B cell (primary cell): ENCODE measurements around the gene BLTP2. TPM values are rescaled to one million over a fixed set of nuclear protein-coding genes. Genes with fewer than 3 reads are reported as not detected.
"Not testable (repeated sequence)": the region's sequence is repeated elsewhere in the genome, so short reads cannot be mapped to it uniquely, and the experiment has no call there.

ENCODE experiments used
- ATAC-seq: fragments of 200-7000 bp; cut with Tn5 transposase; one replicate; pipeline ENCODE4 v1.10.0; 2021; ENCODE audit warnings: low read depth, mild to moderate bottlenecking, moderate number of reproducible peaks, moderate library complexity
- CTCF ChIA-PET: fragments of 350-600 bp; sonication (Branson Sonifier 250); formaldehyde crosslinking; loops from one replicate; lab custom pipeline; 2021; ENCODE audit warnings: antibody characterized with exemption, inconsistent platforms; lab: Charles Lee
- POLR2A ChIA-PET: fragments of 350-600 bp; sonication (Branson Sonifier 250); formaldehyde crosslinking; loops from one replicate; lab custom pipeline; 2021; ENCODE audit warnings: antibody characterized with exemption; lab: Charles Lee
- DNase-seq: peaks from one replicate; pipeline ENCODE4 v3.0.0; 2013
- H2AFZ ChIP-seq: 2 replicates; pipeline ENCODE4 v1.6.1; 2012; ENCODE audit warnings: mild to moderate bottlenecking, low read depth, low read length; ENCODE audit not compliant: insufficient read depth, poor library complexity, severe bottlenecking
- H3K27ac ChIP-seq, 2 donors: 1 replicate in 1 of 2; 2 replicates in 1 of 2; pipeline ENCODE4 v1.5.1; 2012 to 2013; ENCODE audit warnings: low read length in 2 of 2, mild to moderate bottlenecking in 2 of 2, moderate library complexity in 1 of 2
- H3K27me3 ChIP-seq, 4 experiments: fragments of 200-600 bp in 1 of 4; sonication (generic) in 1 of 4; replicated peaks in 1 of 4; 1 replicate in 2 of 4; 2 replicates in 2 of 4; pipeline versions ENCODE4 v1.6.1 to v1.7.0; 2013 to 2016; ENCODE audit warnings: low read length in 3 of 4, mild to moderate bottlenecking in 2 of 4, mixed read lengths in 1 of 4, moderate library complexity in 1 of 4; ENCODE audit not compliant: insufficient read depth in 4 of 4, control insufficient read depth in 3 of 4; ENCODE audit errors: control extremely low read depth in 1 of 4
- H3K36me3 ChIP-seq, 2 experiments: replicated peaks in 1 of 2; 1 replicate in 1 of 2; 2 replicates in 1 of 2; pipeline versions ENCODE4 v1.6.1 to v1.7.1; 2013; ENCODE audit warnings: low read length in 1 of 2; ENCODE audit not compliant: insufficient read depth in 2 of 2, control insufficient read depth in 1 of 2; ENCODE audit errors: control extremely low read depth in 1 of 2, extremely low read depth in 1 of 2
- H3K4me1 ChIP-seq, 2 donors: fragments of 200-600 bp in 1 of 2; sonication (generic) in 1 of 2; 1 replicate in 1 of 2; 2 replicates in 1 of 2; pipeline versions ENCODE4 v1.5.1 to v1.6.1; 2013 to 2017; ENCODE audit warnings: low read length in 2 of 2; ENCODE audit not compliant: control insufficient read depth in 2 of 2, insufficient read depth in 2 of 2
- H3K4me2 ChIP-seq: replicated peaks from 2 replicates; pipeline ENCODE3; 2012; ENCODE audit warnings: mild to moderate bottlenecking, low read depth, low read length; ENCODE audit not compliant: poor library complexity, severe bottlenecking
- H3K4me3 ChIP-seq, 5 experiments: fragments of 200-600 bp in 1 of 5; sonication (generic) in 1 of 5; 1 replicate in 3 of 5; 2 replicates in 2 of 5; pipeline versions ENCODE4 v1.5.1 to v1.7.0; 2011 to 2016; ENCODE audit warnings: low read length in 4 of 5, mild to moderate bottlenecking in 4 of 5, low read depth in 2 of 5, control low read depth in 1 of 5, moderate library complexity in 1 of 5; ENCODE audit not compliant: insufficient read depth in 1 of 5; ENCODE audit errors: control extremely low read depth in 1 of 5, extremely low read depth in 1 of 5
- H3K79me2 ChIP-seq: fragments of 200-600 bp; sonication (generic); one replicate; pipeline ENCODE4 v1.6.0; 2016; ENCODE audit warnings: low read length; ENCODE audit not compliant: control insufficient read depth, insufficient read depth
- H3K9ac ChIP-seq: fragments of 200-600 bp; sonication (generic); 2 replicates; pipeline ENCODE4 v1.6.1; 2017; ENCODE audit warnings: mild to moderate bottlenecking, low read length, moderate library complexity
- H3K9me3 ChIP-seq, 3 donors: one replicate each; pipeline versions ENCODE4 v1.6.1 to v1.7.1; 2013; ENCODE audit warnings: low read length in 2 of 3; ENCODE audit not compliant: control insufficient read depth in 2 of 3, insufficient read depth in 1 of 3; ENCODE audit errors: control extremely low read depth in 1 of 3
- H4K20me1 ChIP-seq: 2 replicates; pipeline ENCODE4 v1.6.0; 2012; ENCODE audit warnings: mild to moderate bottlenecking, low read length; ENCODE audit not compliant: insufficient read depth, control insufficient read depth, poor library complexity, severe bottlenecking
- H3K27ac Mint-ChIP-seq: one replicate; pipeline ENCODE4 v1.8.0; 2021; ENCODE audit warnings: mixed read lengths
- H3K27me3 Mint-ChIP-seq: one replicate; pipeline ENCODE4 v1.8.0; 2021; ENCODE audit warnings: mixed read lengths
- H3K4me1 Mint-ChIP-seq: one replicate; pipeline ENCODE4 v1.8.0; 2021; ENCODE audit warnings: mixed read lengths
- H3K4me3 Mint-ChIP-seq: one replicate; pipeline ENCODE4 v1.8.0; 2021; ENCODE audit warnings: mixed read lengths
- H3K9me3 Mint-ChIP-seq: one replicate; pipeline ENCODE4 v1.8.0; 2022; ENCODE audit warnings: mixed read lengths; ENCODE audit not compliant: insufficient read depth
- EZH2 ChIP-seq: IDR thresholded peaks from 2 replicates; pipeline ENCODE4 v1.6.1; 2012; ENCODE audit warnings: borderline replicate concordance, low read depth, mild to moderate bottlenecking, moderate library complexity, low read length; ENCODE audit not compliant: insufficient read depth, poor library complexity, severe bottlenecking
- WGBS: methylation state at CpG from one replicate; pipeline ENCODE4 v1.1.5; 2013; ENCODE audit warnings: missing lambda C conversion rate; ENCODE audit not compliant: insufficient coverage; 5-methylcytosine and 5-hydroxymethylcytosine counted together
- intact Hi-C: fragments of 100-400 bp; cut with micrococcal nuclease; formaldehyde crosslinking; loops from one replicate; pipeline ENCODE4 v1.10.0; 2022
- polyA plus RNA-seq: library from polyadenylated mRNA; depleted of rRNA; stranded (reverse); fragments of >200 nt; gene quantifications from 2 replicates; pipeline ENCODE4 v1.2.3, GENCODE V29; 2012
- total RNA-seq, 2 donors: library from RNA; stranded (reverse); fragments of 120-200 nt in 1 of 2; gene quantifications; 1 replicate in 1 of 2; 2 replicates in 1 of 2; pipeline versions ENCODE4 v1.2.3 to v1.2.4, GENCODE V29; 2013 to 2022
- TF ChIP-seq, protein P1 (sequence below): fragments of 200-600 bp; IDR thresholded peaks from one replicate; pipeline ENCODE4 v1.8.0; 2022; ENCODE audit warnings: antibody characterized with exemption, mild to moderate bottlenecking

Gene BLTP2
- total and polyA plus RNA-seq, 2 donors (not counting 1 experiment from before 2014, with no cell fraction given): 45.9 to 156 TPM

- 96% methylated on average over 3 of the region's 8 CpGs for WGBS
- H3K4me3 Mint-ChIP-seq, CTCF ChIA-PET: not testable (repeated sequence)
These were observed 13.4 kb upstream of the BLTP2 start for GRCh38 chr17:28658342-28658741.

GRCh38 chr17:28657756-28658155 lies 12.8 kb upstream of the BLTP2 start:
- Histone ChIP-seq H3K27me3 (no peaks in the 10 kb centered on the region), H4K20me1 (peaks cover 10% of the 10 kb centered on the region), H3K4me2 (no peak overlapping the region), H3K79me2 (peaks cover 88% of the 10 kb centered on the region), H3K9ac (no peak overlapping the region), H3K27ac (no peak overlapping the region), H3K4me1 (peaks cover 14 to 16% of the 10 kb centered on the region in 2 donors), H3K4me3 (no peak overlapping the region), H3K9me3 (peaks cover 0 to 8% (median 0%) of the 10 kb centered on the region in 3 donors), H2AFZ (no peak overlapping the region), H3K36me3 (peaks cover 5 to 22% of the 10 kb centered on the region in 2 experiments)
- Mint-ChIP-seq H3K27ac (no peak overlapping the region), H3K4me3 (no peak overlapping the region), H3K27me3 (no peaks in the 10 kb centered on the region), H3K9me3 (no peaks in the 10 kb centered on the region), H3K4me1 (peaks cover 30% of the 10 kb centered on the region)
- ATAC-seq: no peak
- CTCF ChIA-PET: no interaction called here
- POLR2A ChIA-PET: no interaction called here
- TF ChIP-seq, protein P1, sequence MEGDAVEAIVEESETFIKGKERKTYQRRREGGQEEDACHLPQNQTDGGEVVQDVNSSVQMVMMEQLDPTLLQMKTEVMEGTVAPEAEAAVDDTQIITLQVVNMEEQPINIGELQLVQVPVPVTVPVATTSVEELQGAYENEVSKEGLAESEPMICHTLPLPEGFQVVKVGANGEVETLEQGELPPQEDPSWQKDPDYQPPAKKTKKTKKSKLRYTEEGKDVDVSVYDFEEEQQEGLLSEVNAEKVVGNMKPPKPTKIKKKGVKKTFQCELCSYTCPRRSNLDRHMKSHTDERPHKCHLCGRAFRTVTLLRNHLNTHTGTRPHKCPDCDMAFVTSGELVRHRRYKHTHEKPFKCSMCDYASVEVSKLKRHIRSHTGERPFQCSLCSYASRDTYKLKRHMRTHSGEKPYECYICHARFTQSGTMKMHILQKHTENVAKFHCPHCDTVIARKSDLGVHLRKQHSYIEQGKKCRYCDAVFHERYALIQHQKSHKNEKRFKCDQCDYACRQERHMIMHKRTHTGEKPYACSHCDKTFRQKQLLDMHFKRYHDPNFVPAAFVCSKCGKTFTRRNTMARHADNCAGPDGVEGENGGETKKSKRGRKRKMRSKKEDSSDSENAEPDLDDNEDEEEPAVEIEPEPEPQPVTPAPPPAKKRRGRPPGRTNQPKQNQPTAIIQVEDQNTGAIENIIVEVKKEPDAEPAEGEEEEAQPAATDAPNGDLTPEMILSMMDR: no peak
- no peak for TF ChIP-seq EZH2
- intact Hi-C loops: no loop called here
- WGBS: 100% methylated on average over 2 of the region's 5 CpGs
- DNase-seq: no peak

More at GRCh38 chr17:28658342-28658741, 13.4 kb upstream of the BLTP2 start:
- H3K4me2 ChIP-seq, H3K9me3 ChIP-seq, H3K9me3 Mint-ChIP-seq, H2AFZ ChIP-seq, DNase-seq, intact Hi-C loops, ATAC-seq, H3K27ac ChIP-seq, H3K27ac Mint-ChIP-seq, H3K27me3 ChIP-seq, H3K9ac ChIP-seq, H3K4me3 ChIP-seq, H3K27me3 Mint-ChIP-seq: not testable (repeated sequence)
- POLR2A ChIA-PET: interaction anchor here (0.7 kb wide), 1 partner anchor 251 kb away, joined by 6 read pairs; no protein-coding TSS in a partner anchor
- H4K20me1 ChIP-seq: peaks cover 11% of the 10 kb centered on the region
- H3K79me2 ChIP-seq: peaks cover 88% of the 10 kb centered on the region
- peaks cover 20 to 22% of the 10 kb centered on the region in 2 donors for H3K4me1 ChIP-seq
- H3K36me3 ChIP-seq: peaks cover 3 to 17% of the 10 kb centered on the region in 2 experiments
- H3K4me1 Mint-ChIP-seq: peaks cover 36% of the 10 kb centered on the region
